ENCODE results near the gene OST4.

OST4 gene

GRCh38 chr2:27025861-27026851, 45.3 kb downstream of the OST4 start:
- ATAC-seq (no peak), DNase-seq (no peak)

GRCh38 chr2:27025281-27025800, 46.1 kb downstream of the OST4 start:
- DNase-seq: no peak
- ATAC-seq: no peak

GRCh38 chr2:27024812-27025211, 46.6 kb downstream of the OST4 start:
- peak; percentile 19 for ATAC-seq
- DNase-seq: no peak

GRCh38 chr2:27024188-27024587, 47.3 kb downstream of the OST4 start:
- ATAC-seq (no peak), DNase-seq (no peak)

- ATAC-seq (no peak), DNase-seq (no peak)
Measured at GRCh38 chr2:27023740-27024139, 47.7 kb downstream of the OST4 start.

- ATAC-seq (no peak), DNase-seq (no peak)
Measured at GRCh38 chr2:27021253-27022049, 50.0 kb downstream of the OST4 start.
